Stimulated activated CD8-positive, alpha-beta memory T cell treated with anti-CD3 and anti-CD28 coated beads, Interleukin-7, amount 100 ng/mL, for 1 hour (primary cell): ENCODE results near the gene TRIM44.
"Not testable (repeated sequence)": the region's sequence is repeated elsewhere in the genome, so short reads cannot be mapped to it uniquely, and the experiment has no call there.

ENCODE experiments used
- DNase-seq, 2 donors: peaks; one replicate each; pipeline ENCODE4 v3.0.0-alpha.2; 2020; ENCODE audit warnings: low read depth in 2 of 2

Gene TRIM44

GRCh38 chr11:35815556-35816315, 153.2 kb downstream of the TRIM44 start:
- no peak for DNase-seq

- DNase-seq: no peak
Observed at GRCh38 chr11:35820614-35821013, 158.0 kb downstream of the TRIM44 start.

DNA sequence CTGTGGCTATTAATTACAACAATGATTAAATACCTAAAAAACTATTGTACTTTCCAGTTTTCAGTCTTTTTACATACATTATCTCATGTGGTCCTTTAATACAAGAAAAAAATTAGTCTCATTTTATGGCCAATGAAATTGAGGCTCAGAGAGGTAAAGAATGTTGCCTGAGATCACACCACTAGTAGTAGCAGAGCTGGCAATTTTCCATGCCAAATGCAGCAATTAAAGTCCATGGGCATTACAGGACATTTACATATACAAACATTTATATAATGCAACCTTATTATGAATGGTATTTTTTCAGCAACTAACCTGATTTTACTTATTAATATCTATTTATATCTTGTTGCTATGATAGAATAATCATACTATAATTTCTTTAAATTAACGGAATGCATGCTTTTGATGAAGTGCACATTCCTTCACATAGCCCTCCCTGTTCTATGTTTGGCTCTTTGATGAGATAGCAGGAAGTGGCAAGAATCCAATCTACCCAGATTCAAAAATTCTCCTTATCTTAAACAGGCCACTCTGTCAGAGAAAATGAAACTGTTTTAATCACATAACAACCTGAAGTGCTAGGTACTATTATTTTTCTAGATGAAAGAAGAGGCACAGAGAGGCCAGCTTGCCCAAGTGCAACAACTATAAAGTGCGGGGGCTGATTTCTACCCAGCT, 160.4 kb downstream of the TRIM44 start:
- DNase-seq: no peak

- DNase-seq: no peak
Observed at GRCh38 chr11:35823742-35824298, 161.2 kb downstream of the TRIM44 start.

- no peak for DNase-seq
Observed at GRCh38 chr11:35825386-35825785, 162.8 kb downstream of the TRIM44 start.

- no peak for DNase-seq
Observed at GRCh38 chr11:35826006-35826405, 163.4 kb downstream of the TRIM44 start.

DNA sequence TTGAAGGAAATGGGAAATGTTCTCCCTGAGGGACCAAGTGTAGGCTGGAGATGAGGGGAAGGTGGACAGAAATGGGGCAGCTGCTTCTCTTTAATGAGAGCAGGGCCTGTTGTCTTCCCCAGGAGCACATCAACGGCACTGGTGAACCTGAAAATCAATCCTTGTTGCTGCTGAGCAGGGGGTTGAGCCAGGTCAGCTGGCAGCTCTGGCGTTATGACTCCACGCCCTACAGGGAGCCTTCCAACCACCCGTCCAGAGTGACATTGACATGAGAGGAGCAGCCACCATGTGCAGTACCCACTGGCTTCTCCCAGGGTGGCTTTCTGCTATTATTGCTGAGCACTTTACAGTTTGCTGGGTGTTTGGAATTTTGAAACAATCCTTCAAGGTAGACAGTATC, 164.4 kb downstream of the TRIM44 start:
- no peak for DNase-seq

DNA sequence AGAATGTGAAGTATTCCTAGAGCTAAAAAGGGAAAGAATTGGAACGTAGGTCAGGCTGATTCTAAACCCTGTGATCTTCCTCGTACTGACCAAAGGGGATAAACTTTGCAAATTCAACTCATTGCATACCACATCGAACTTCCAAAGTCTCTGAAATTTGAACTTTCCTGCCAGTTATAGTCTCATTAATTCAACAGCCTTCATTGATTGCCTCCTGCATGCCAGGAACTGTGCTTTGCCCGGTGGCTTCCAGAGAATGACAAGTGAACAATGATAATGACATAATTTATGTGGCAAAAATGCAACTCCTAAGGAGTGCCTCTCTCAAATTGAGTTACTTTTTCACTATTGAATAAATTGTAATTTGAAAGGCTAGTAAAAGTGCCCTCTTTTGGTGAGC, 173.6 kb downstream of the TRIM44 start:
- no peak for DNase-seq

DNA sequence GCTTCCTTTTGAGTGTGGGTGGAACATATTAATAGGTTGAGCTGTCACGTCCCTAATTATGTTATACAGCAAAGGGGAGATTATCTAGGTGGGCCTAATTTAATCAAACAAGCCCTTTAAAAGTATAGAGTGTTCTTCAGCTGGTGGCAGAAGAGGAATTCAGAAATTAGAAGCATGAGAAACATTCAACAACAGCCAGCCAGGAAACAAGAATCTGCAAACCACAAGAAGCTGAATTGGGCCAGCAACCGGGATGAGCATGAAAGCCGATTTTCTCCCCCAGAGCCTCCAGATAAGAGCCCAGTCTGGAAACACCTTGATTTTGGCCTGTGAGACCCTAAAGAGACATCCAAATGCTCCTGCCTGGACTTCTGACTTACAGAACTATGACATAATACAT, 175.5 kb downstream of the TRIM44 start:
- DNase-seq: no peak

GRCh38 chr11:35838697-35839367, 176.3 kb downstream of the TRIM44 start:
- not testable (repeated sequence) for DNase-seq

DNA sequence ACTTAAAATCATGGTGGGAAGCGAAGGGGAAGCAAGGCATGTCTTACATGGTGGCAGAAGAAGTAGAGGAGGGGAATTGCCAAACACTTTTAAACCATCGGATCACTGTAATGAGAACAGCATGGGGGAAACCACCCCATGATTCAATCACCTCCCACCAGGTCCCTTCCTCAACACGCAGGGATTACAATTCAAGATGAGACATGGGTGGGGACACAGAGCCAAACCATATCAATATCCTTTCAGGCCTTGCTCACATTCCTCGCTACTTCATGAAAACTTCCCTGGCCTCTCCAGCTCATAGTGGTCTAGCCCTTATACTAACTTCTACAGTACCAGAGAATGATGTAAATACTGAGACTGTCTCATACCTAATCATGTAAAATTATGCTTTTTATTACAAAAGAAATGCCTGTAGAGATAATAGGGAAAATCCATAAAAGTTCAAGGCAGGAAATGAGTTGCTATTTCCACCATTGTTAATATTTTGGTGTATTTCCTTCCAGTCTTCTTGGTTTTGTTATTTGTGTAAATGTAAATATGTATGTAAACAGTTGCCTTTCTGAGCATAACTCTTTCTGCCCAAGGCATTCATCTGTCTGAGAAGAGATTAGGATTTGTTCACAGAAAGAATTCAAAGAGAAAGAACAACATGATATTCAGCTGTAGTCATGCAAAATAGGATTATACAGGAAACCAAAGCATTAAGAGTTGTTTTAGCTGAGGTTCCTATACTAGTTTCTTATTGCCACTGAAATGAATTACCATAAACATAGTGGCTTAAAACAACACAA, 177.0 kb downstream of the TRIM44 start:
- DNase-seq: no peak

GRCh38 chr11:35841733-35842132, 179.2 kb downstream of the TRIM44 start:
- DNase-seq: no peak

DNA sequence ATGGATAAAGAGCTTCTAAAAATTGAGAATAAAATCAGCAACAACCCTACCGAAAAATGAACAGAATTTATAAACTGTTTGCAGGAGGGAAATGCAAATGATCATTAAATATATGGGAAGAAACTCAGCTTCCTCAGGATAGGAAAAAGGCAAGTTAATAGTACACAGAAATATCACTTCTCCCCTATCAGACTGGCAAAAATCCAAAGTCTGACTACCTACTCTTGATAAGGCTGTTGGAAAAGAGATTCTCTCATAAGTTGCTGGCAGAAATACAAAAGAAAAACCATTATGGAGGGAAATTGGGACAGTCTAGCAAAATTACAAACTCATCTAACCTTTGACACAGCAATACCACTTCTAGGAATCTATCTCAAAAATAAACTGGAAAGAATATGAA, 180.4 kb downstream of the TRIM44 start:
- DNase-seq: no peak

GRCh38 chr11:35844579-35844978, 182.0 kb downstream of the TRIM44 start:
- no peak for DNase-seq

DNA sequence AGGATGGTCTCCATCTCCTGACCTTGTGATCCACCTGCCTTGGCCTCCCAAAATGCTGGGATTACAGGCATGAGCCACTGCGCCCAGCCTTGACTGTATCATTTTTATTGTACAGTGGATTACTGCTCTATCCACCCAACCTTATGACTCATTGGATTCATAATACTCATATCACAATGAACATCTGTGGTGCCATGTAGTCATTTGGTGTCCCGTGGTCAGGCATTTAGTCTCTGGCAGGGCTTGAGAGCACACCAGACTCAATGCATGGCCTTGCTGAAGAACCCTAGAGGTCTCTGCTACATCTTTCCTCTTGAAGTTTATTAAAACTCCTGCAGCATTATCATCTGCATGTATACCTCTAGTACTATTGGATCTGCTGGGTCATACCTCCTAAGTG, 183.3 kb downstream of the TRIM44 start:
- no peak for DNase-seq

DNA sequence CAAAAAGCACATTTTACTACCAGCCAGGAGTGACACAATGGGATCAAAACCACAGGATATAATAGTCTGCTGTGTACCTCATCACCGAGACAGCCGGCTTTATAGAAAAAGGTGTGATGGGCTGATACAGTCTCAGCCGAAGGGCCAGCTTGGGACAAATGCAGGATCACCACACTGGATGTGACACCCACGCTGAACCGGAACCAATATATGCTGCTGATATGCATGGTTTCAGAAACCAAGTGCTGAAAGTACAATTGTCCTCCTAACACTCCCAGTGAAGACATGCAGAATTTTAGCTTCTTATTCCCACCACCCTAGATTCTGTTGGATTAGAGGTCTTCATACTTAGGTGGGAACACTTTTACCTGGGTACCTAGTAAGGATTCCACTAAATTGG, 184.3 kb downstream of the TRIM44 start:
- DNase-seq: no peak

GRCh38 chr11:35847473-35847872, 184.9 kb downstream of the TRIM44 start:
- no peak for DNase-seq

DNA sequence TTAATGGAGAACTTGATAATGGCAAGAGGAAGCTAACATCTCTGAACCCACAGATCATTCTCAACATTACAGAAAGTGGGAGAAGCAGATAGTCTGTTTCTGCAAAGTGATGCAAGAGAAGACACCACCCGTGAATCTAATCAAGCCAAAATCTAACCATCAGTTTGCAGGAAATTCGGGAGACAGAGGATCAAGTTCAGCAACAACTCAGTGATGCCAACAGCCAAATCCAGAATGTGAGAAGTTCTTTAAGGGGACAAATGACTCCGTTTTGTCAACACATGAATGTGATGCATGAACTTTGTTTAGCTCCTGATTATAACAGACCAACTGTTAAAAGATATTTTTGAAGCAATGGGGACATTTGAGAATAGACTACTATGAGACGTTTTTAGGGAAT, 186.0 kb downstream of the TRIM44 start:
- DNase-seq: no peak

DNA sequence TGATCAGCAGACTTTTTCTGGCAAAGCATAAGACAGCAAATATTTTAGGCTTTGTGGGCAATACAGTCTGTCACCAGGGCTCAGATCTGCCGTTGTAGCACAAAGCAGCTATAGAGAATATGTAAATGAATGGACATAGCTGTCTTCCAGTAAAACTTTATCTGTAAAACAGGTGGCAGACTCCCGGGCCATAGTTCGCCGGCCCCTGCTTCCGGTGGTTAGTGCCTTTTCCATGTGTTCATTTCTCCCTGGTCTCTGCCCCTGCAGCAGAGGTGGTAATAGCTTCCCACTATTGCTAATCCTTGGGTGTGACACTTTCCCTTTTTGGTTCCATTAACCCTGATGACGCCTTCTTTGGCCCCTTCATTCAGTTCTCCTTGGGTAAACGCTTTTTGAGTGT, 187.6 kb downstream of the TRIM44 start:
- no peak for DNase-seq

DNA sequence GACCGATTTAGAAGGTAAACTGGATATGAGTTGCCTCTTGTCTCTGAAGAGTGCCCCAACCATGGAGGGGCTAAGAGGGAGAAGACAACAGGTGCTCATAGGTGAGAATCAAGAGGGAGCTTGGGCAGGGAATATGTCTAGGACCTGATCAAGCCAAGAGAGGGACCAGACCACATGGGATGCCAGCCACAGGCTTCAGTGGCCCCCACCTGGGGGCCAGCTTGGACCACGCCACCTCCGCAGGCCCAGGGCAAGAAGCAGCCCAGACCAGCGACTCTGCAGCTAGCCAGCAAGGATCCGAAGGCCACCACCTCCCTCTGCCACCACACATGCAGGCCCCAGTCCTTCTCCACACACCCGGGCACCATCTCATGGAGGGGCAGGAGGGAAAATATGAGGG, 188.8 kb downstream of the TRIM44 start:
- DNase-seq: no peak

DNA sequence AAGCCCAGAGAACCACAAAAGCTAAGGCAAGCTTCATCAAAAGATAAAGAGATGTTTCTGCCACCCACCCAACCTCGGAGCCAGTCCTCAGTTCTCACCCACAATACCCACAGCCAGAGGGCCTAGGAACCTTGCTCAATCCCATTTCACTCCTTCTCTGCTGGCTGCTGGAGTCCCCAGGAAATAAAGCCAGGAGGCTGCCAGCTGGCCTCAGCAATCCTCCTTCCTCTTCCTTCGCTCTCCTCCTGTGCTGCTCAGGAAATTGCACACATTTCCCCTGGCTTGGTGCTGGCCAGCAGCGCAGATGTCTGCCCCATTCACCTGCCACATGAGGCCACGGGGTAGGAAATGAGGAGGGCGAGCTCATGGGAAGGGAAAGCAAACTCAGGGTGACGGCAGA, 189.5 kb downstream of the TRIM44 start:
- no peak for DNase-seq

- DNase-seq: no peak
Observed at GRCh38 chr11:35853971-35854370, 191.4 kb downstream of the TRIM44 start.
